ENCODE data around the gene SYT1.

DNA sequence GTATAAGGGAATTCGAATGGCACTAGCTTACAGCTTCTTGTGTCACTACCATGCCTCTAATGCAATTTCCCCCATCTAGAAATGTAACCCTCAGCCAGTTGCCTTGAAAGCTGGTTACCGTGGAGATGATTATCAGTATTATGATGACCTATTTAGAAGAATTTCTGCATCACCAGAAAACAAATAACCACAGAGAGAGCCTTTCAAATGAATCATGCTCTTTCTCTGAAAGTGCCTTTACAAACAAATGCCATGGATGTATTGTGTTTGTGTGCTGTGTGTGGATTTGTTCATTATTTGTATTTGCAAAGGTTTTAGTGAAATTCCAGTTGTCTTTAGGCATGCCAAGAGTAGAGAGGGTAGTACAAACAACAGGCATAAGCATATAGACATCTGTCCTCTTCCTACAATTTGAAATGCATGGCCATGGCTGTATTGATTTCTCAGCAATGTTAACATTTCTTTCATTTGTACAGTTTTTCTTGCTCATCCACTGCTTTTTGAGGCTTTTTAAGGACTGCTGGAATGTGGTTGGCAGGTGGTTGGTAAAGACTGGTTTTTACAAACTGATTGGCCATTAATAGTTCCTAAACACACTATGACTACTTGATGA lies 559.6 kb downstream of the SYT1 start:
- TF ChIP-seq, protein P1, sequence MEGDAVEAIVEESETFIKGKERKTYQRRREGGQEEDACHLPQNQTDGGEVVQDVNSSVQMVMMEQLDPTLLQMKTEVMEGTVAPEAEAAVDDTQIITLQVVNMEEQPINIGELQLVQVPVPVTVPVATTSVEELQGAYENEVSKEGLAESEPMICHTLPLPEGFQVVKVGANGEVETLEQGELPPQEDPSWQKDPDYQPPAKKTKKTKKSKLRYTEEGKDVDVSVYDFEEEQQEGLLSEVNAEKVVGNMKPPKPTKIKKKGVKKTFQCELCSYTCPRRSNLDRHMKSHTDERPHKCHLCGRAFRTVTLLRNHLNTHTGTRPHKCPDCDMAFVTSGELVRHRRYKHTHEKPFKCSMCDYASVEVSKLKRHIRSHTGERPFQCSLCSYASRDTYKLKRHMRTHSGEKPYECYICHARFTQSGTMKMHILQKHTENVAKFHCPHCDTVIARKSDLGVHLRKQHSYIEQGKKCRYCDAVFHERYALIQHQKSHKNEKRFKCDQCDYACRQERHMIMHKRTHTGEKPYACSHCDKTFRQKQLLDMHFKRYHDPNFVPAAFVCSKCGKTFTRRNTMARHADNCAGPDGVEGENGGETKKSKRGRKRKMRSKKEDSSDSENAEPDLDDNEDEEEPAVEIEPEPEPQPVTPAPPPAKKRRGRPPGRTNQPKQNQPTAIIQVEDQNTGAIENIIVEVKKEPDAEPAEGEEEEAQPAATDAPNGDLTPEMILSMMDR (IDR thresholded peaks at IDR 0.05), result no peak
- TF ChIP-seq EP300 (IDR thresholded peaks at IDR 0.05), result no peak

Measured in upper lobe of left lung (tissue), 4 donors.